ENCODE results near the gene RASD2.

Gene RASD2

DNA sequence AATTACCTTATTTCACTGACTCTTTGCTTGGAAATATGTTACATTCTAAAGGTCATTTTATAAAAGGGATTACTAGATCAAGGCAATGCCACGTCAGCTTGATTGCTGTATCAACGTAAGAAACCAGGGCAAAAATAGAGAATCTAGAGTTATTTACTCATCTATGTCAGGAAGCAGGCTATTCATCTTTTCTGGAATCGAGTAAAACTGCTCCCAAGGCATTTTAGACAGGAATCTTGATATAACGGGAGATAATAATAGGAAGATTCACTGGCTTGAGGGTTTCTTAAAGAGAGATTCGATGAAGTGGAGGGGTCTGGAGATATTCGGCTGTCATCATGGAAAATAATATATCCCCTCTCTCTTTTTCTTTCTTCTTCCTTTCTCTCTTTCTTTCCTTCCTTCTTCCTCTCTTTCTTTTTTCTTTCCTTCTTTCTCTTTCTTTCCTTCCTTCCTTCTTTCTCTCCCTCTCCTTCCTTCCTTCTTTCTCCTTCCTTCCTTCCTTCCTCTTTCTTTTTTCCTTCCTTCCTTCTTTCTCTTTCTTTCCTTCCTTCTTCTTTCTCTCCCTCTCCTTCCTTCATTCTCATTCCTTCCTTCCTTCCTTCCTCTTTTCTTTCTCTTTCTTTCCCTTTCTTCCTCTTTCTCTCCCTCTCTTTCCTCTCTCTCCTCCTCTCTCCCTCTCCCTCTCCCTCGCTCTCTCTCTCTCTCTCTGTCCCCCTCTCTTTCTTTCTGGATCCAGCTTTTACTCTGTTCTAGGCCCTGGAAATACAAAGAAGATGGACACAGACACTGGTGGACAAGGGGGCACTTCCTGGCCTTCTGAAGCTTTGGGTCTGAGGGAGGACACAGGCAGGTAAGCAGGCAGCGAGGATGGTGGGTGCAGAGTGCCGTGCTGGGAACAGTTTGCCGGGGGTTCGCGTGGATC lies 18.1 kb upstream of the RASD2 start:
- no peak for DNase-seq (ENCODE audit: low read depth)

DNA sequence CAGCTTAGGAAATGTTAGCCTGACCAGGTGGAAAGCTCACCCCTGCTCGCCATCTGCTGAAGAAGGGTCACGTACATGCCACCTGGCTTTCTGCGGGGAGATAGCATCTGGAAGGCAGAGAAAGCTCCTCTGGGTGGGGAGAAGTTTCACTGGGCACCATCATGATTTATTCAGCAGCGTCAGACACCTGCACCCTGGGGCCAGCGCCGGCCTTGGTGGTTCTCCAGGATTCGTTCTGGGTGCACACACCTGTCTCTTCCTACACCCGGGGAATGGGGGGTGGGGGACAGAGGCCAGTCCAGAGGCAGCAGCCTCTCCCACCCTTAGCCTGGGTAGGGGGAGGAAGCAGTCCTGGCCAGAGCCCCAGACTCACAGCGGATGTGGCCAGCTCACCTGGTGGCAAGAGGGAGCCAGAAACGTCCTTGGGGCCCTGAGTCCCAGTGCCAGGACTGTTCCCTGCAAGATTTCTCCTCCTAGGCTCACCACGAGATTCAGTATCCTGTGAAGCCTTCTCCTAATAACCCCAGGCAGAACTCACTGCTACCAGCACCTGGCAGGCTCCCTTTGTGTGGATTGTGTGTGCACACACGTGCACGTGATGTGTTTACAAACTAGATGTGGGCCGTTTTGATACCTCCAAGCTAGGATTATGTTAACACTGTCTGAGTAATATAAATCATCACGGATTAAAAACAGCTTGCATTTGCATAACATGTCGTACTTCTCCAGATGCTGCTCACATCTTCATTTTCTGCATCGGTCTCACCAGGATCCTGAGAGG lies 17.3 kb upstream of the RASD2 start:
- TF ChIP-seq, protein P1, sequence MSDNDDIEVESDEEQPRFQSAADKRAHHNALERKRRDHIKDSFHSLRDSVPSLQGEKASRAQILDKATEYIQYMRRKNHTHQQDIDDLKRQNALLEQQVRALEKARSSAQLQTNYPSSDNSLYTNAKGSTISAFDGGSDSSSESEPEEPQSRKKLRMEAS (IDR thresholded peaks at IDR 0.05; ENCODE audit: low read depth, low read length), result no peak
- TF ChIP-seq MYC (IDR thresholded peaks at IDR 0.05; ENCODE audit: low read depth, low read length) (no peak), POLR2A (IDR thresholded peaks at IDR 0.05; ENCODE audit: extremely low read depth, insufficient read length) (no peak)
- TF ChIP-seq, protein P2, sequence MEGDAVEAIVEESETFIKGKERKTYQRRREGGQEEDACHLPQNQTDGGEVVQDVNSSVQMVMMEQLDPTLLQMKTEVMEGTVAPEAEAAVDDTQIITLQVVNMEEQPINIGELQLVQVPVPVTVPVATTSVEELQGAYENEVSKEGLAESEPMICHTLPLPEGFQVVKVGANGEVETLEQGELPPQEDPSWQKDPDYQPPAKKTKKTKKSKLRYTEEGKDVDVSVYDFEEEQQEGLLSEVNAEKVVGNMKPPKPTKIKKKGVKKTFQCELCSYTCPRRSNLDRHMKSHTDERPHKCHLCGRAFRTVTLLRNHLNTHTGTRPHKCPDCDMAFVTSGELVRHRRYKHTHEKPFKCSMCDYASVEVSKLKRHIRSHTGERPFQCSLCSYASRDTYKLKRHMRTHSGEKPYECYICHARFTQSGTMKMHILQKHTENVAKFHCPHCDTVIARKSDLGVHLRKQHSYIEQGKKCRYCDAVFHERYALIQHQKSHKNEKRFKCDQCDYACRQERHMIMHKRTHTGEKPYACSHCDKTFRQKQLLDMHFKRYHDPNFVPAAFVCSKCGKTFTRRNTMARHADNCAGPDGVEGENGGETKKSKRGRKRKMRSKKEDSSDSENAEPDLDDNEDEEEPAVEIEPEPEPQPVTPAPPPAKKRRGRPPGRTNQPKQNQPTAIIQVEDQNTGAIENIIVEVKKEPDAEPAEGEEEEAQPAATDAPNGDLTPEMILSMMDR (IDR thresholded peaks at IDR 0.05; ENCODE audit: low read depth, low read length), result no peak
- no peak overlapping the region for H3K4me3 ChIP-seq (ENCODE audit: low read depth, low read length)

More for the DNA sequence above, 18.1 kb upstream of the RASD2 start:
- TF ChIP-seq, protein P2 (IDR thresholded peaks at IDR 0.05; ENCODE audit: low read depth, low read length), result no peak
- TF ChIP-seq, protein P1 (IDR thresholded peaks at IDR 0.05; ENCODE audit: low read depth, low read length), result no peak
- TF ChIP-seq POLR2A (IDR thresholded peaks at IDR 0.05; ENCODE audit: extremely low read depth, insufficient read length) (no peak), MYC (IDR thresholded peaks at IDR 0.05; ENCODE audit: low read depth, low read length) (no peak)
- H3K4me3 ChIP-seq (ENCODE audit: low read depth, low read length), result no peak overlapping the region

DNA sequence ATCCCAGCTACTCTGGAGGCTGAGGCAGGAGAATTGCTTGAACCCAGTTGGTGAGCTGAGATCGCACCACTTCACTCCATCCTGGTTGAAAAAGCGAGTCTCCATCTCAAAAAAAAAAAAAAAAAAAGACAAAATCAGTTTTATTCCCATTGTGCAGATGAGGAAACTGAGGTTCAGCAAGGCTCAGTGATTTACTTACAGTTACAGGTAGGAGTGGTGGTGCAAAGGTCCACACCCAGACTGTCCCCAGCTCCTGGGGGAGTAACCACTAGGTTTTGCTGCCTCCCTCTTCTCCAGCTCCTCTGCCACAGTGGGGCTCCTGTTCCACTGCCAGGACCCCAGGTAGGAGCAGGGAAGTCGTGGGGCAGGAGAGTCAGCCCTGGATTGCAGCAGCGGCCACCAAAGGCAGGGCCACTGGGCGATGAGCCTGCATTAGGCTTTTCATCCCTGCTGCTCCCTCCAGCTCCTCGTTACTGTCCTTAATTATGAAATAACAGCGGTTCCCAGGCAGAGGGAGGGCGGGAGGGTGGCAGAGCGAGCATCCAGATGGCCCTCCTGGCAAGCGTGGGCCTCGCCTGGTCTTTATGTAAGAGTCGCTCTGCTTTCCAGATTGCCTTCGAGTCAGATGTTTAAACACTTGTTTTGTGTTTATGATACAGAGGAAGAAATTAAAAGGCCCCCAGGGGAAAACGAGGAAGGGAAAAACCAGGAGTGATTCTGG lies 15.5 kb upstream of the RASD2 start:
- no peak overlapping the region for H3K4me3 ChIP-seq (ENCODE audit: low read depth, low read length)
- no peak for DNase-seq (ENCODE audit: low read depth)
- TF ChIP-seq, protein P1 (IDR thresholded peaks at IDR 0.05; ENCODE audit: low read depth, low read length), result no peak
- TF ChIP-seq POLR2A (IDR thresholded peaks at IDR 0.05; ENCODE audit: extremely low read depth, insufficient read length), result no peak
- TF ChIP-seq, protein P2 (IDR thresholded peaks at IDR 0.05; ENCODE audit: low read depth, low read length), result no peak
- no peak for TF ChIP-seq MYC (IDR thresholded peaks at IDR 0.05; ENCODE audit: low read depth, low read length)

More for the DNA sequence above, 17.3 kb upstream of the RASD2 start:
- DNase-seq (ENCODE audit: low read depth), result no peak

DNA sequence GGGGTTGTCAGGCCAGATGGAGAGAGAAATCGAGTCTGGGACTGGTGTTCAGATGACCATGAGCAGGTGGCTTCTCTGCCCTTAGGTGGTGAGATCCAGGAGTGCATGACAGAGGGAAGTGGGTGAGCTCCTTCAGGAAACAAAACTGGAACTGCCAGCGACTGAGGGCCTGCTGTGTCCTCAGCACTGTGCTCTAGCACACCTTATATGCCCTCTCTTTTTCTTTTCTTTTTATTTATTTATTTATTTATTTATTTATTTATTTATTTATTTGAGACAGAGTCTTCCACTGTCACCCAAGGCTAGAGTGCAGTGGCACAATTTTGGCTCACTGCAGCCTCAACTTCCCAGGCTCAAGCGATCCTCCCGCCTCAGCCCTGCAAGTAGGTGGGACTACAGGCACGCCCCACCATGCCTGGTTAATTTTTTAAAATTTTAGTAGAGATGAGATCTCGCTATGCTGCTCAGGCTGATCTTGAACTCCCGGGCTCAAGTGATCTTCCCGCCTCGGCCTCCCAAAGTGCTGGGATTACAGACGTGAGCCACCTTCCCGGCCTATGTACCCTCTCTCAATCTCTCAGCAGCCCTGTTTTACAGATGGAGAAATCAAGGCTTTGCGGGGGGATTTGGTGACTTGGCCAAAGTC lies 14.8 kb upstream of the RASD2 start:
- TF ChIP-seq POLR2A (IDR thresholded peaks at IDR 0.05; ENCODE audit: extremely low read depth, insufficient read length) (no peak), MYC (IDR thresholded peaks at IDR 0.05; ENCODE audit: low read depth, low read length) (no peak)
- TF ChIP-seq, protein P1 (IDR thresholded peaks at IDR 0.05; ENCODE audit: low read depth, low read length), result no peak
- DNase-seq (ENCODE audit: low read depth), result no peak
- H3K4me3 ChIP-seq (ENCODE audit: low read depth, low read length), result no peak overlapping the region

DNA sequence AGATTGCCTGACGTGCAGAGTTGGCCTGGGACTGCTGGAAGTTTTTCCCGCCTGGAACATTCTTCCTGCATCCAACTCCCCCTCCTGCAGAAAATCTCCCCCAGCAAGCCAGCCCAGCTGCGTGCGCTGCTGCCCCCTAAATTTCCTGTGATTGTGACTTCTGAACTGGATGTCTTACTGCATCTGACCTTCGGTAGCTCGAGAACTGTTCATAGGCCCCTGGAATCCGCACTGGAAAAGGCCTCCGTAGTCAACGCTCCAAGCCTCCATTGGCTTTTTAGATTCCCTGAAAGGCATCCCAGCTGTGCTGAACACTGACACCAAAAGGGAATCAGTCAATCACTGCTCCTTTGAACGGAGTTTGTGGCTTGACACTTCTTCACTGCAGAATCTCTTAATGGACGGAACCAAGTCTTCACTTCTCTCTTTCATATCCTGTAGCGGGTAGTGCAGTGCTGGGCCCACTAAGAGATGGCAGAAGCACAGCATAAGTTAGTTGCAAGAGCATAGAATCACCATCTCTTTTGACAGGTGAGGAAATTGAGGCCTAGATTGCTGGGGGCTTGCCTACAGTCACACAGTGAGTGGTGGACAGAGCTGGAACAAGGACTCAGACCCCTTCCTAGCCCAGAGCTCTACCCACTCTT lies 14.2 kb upstream of the RASD2 start:
- H3K4me3 ChIP-seq (ENCODE audit: low read depth, low read length), result no peak overlapping the region
- TF ChIP-seq POLR2A (IDR thresholded peaks at IDR 0.05; ENCODE audit: extremely low read depth, insufficient read length) (no peak), MYC (IDR thresholded peaks at IDR 0.05; ENCODE audit: low read depth, low read length) (no peak)
- TF ChIP-seq, protein P1 (IDR thresholded peaks at IDR 0.05; ENCODE audit: low read depth, low read length), result no peak
- TF ChIP-seq, protein P2 (IDR thresholded peaks at IDR 0.05; ENCODE audit: low read depth, low read length), result no peak
- DNase-seq (ENCODE audit: low read depth), result no peak

Data from NB4 (cell line).